Measurements from ENCODE around the gene ANXA6.
"Not testable (repeated sequence)": the region's sequence is repeated elsewhere in the genome, so short reads cannot be mapped to it uniquely, and the experiment has no call there.

GRCh38 chr5:151176268-151176667 is 18.7 kb upstream of the ANXA6 start:
- not testable (repeated sequence) for TF ChIP-seq EP300, POLR2AphosphoS5, CTCF (IDR thresholded peaks at IDR 0.05)

All from gastroesophageal sphincter (tissue), 3 donors.